NCI-H1092 (cell line): ENCODE results near the gene SCP2D1.
A peak's percentile ranks its signal among the peaks of the same experiment; 100 is the strongest.
"Not testable (repeated sequence)": the region's sequence is repeated elsewhere in the genome, so short reads cannot be mapped to it uniquely, and the experiment has no call there.

Experiments
- DNase-seq: peaks from one replicate; lab custom pipeline; 2025; lab: John Stamatoyannopoulos, UW

Gene SCP2D1

DNA sequence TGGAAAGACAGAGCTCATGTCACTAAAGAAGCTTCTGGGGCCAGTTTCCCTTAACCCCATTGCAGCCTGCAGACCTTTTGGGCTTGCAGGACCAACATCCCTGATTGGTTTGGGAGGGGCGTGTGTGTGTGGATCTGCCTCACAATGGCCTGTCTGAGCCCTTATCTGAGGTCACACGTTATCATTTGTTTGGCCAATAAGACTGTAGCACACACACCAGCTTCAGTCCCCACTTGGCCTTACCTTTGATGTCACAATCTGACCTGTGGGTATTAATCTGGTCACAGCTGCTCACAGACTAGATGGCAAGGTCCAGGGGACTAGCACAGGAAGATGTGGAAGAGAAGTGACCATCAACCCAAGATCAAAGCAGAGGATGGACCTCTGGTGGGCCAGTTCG lies at the start of gene SCP2D1:
TSS of gene SCP2D1 (plus strand) at position 301 of the 400 bp plus-strand sequence. CDS start at position 334, 33 bp downstream.
- DNase-seq, result no peak

DNA sequence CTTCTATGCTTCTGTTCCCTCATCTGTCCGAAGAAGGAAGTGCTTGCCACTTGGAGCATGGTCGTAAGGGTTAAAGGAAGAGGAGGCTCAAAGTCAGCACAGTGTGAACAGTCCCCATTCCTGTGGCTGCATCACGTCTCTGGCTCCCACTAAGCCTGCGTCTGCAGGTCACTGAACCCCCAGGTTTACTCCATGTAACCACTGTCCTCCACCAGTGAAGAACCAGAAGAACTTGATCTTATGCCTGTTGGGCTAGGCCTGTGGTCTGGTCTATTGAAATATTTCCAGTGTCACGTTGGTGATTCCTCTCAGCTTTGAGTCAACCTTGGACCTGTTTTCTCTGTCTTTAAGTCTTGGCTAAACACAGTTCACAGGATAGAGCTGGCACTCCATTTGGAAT lies 45.9 kb upstream of the SCP2D1 start:
- DNase-seq, result no peak

DNA sequence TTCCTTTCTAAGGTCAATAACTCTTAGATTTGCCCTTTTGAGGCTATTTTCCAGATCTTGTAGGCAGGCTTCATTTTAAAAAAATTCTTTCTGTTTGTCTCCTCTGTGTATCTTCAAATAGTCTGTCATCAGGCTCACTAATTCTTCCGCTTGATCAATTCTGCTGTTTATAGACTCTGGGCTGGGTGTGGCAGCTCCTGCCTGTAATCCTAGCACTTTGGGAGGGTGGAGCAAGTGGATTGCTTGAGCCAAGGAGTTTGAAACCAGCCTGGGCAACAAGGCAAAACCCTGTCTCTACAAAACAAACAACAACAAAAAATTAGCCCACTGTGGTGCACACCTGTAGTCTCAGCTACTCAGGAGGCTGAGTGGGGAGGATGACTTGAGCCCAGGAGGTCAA lies 40.0 kb upstream of the SCP2D1 start:
- no peak for DNase-seq

DNA sequence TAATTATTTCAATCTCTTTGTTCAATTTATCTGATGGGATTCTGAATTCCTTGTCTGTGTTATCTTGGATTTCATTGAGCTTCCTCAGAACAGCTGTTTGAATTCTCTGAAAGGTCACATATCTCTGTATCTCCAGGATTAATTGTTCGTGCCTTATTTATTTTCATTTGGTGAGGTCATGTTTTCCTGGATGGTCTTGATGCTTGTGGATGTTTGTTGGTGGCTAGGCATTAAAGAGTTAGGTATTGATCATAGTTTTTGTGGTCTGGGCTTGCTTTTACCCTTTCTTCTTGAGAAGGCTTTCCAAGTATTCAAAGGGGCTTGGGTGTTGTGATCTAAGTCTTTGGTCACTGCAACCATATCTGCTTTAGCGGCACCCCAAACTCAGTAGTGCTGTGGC lies 39.4 kb upstream of the SCP2D1 start:
- no peak for DNase-seq

DNA sequence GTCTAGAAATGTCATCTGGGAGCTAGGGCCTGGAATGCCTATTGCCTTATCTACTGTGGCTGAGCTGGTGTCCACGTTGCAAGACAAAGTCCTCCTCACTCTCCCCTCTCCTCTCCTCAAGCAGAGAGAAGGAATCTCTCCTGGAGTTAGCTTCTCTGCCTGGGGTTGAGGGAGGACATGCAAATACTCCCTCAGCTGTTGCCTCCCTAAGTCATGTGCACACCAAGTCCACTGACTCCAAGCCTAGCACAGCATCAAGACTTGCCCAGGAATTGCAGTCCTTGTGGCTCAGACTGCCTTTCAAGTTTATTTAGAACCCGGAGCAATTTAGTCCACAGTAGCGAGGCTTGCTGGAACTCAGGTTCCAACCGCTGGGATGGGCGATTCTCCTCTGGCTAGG lies 38.0 kb upstream of the SCP2D1 start:
- DNase-seq, result no peak

DNA sequence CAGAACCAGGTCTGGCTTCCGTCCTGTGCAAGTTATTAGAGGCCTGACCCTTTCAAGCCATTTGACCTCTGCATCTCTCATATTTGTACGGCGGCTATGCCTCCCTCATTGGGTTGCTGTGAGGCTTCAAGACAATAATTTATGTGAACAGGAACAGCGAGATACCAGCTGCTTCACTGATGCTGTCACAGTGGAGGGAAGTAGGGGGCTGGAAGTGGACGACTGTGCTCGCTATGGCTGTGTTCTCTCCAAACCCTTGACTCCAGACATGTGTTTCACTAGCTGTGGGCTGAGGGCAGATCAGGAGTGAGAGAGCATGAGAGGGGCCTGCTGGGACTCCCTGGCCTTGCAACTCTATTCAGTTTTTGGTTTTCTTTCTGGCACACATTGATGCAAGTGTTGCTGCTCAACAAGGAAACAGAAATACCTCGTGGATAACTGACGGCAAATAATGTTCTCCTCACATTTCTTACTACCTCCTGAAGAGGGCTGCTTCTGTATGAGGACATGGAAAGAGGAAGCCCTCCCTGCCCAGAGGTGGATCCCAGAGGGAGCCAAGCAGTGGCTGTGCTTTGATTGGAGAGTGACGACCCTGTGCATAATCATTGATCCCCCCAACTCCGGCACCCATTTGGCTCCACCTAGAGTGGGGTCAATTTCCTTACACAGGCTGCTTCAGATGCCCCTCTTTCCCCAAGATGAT lies 34.7 kb upstream of the SCP2D1 start:
- DNase-seq, result no peak

DNA sequence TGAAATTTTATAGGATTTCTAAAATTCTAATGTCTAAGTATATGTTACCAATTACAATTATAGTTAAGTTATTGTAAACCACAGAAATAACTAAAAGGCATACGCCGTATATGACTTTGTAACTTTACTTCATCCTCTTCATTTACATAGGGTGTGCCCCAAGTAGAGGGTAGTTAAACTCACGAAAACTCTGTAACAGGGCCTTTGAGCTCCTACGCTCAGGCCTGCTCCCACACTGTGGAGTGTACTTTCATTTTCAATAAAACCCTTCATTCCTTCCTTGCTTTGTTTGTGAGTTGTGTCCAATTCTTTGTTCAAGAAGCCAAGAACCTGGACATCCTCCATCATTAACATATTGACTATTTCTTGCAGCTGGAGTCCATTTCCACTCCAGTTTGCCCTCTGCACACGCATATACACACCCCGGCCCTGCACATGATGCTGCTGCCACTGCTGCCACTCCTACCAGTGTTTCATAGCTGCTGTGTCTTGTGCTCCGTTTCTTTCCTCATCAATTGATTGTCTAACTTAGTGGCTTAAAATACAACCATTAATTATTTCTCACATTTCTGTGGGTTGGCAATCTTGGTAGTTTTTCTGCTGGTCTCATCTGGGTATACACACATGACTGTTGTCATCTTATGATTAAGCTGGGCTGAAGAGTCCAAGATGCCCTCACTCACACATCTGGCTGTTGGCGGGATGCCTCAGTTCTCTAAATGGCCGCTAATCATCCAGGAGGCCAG lies 33.0 kb upstream of the SCP2D1 start:
- DNase-seq, result no peak

DNA sequence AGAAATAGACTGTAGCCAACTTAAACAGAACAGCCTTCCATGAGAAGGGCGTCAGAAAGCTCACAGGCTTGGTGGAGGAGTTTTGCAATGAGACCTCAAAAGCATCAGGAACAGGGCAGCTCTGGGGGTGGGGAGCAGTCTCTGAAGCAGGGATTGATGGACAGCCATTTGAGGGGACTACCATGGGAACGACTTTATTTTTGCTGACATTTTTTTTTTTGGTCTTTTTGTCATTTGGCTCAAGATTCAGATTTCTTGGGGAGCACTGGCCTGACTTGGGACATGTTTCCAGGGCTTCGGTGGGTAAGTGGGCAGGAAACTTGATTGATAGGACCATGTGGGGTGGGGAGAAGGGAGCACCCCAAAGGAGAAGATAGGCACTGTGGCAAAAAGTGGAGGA lies 32.1 kb upstream of the SCP2D1 start:
- DNase-seq, result no peak

DNA sequence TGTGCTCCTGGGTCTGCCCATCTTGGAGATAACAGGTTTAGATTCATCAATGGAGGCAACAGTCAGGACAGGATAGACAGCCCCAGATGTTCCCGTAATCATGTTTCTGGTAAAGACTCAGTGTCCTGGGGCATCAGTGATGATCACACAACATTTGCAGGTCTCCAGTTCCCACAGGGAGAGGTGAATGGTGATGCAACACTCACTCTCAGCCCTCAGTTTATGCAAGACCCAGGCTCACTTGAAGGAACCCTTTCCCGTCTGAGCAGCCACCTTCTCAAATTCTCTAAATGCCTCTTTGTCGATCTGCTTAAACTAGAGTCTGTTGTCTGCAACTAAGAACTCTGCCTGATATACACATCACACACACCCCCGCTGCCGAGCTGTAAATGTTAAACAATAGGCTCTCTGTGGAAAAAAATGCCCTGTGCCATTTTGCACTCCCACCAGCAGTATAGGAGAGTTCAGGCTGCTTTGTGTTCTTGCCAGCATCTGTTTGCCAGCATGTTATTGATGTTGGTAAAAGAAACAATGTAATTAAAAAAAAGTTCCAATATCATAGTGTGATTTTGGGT lies 30.1 kb upstream of the SCP2D1 start:
- DNase-seq, result no peak

DNA sequence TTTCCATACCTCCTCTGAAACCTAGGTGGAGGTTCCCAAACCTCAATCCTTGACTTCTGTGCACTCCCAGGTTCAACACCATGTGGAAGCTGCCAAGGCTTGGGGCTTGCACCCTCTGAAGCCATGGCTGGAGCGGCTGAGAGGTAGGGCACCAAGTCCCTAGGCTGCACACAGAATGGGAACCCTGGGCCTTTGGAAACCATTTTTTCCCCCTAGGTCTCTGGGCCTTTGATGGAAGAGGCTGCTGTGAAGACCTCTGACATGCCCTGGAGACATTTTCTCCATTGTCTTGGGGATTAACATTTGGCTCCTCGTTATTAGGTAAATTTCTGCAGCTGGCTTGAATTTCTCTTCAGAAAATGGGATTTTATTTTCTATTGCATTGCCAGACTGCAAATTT lies 26.5 kb upstream of the SCP2D1 start:
- not testable (repeated sequence) for DNase-seq

DNA sequence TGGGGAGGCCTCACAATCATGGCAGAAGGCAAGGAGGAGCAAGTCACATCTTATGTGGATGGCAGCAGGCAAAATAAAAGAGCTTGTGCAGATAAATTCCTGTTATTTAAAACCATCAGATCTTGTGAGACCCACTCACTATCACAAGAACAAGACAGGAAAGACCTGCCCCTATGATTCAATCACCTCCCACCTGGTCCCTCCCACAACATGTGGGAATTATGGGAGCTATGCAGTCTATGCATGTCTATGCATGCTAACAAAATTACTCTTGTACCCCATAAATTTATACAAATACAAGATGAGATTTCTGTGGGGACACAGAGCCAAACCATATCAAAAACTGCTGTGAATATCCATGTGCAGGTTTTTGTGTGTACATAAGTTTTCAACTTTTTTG lies 25.6 kb upstream of the SCP2D1 start:
- DNase-seq, result no peak

DNA sequence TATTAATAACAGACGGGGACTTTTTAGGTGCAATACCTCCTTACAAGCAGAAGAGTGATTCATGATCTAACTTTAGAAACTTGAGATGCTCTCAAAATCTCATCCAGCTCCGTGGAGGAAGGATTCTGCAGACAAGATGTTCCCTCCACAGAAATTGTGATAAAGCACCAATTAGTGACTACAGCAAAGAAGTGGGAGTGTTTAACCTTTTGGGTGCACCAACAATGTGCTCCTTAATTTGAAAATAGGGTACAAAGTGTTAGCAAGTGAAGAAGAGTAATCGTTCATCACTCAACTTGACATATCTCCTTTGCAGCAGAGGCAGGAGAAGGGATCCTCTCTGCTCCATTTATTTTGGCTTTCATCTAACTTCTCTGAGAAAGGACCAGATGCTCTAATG lies 22.8 kb upstream of the SCP2D1 start:
- no peak for DNase-seq

DNA sequence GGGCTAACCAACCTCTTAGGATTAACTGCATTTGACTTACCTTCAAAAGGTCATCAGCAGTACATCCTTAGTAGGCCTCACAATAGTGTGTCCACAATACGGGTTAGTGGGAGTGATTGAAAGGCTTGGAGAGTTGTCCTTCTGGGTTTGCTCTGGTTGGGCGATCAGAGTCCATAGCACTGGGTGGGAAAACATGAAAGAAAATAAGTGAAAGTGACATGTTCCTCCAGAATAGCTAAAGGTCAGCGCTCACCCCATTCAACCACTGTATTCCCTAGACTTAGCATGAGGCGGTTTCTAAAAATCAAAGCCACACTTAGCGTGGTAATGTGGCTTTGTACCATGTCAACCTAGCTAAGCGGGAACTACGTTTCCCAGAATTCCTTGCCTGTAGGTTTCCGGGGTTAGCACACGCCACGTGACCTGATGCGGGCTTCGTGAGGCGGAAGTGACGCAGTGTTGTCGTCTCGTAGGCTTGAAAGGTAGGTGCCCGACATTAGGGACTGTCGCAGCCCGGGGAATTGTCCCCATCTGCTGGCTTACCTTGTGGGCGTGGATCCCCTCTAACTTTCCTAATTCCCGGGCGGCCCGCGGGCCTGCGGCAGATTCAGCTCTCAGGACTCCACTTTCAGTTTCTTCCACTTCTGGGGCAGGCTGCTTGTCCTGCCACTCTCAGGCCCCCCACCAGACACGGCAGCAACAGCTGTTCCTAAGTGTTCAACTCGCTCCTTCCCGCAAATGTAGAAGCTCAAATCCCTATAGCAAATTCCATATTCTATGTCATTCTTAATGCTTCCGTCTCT lies 19.8 kb upstream of the SCP2D1 start:
- peak; percentile 93 for DNase-seq

DNA sequence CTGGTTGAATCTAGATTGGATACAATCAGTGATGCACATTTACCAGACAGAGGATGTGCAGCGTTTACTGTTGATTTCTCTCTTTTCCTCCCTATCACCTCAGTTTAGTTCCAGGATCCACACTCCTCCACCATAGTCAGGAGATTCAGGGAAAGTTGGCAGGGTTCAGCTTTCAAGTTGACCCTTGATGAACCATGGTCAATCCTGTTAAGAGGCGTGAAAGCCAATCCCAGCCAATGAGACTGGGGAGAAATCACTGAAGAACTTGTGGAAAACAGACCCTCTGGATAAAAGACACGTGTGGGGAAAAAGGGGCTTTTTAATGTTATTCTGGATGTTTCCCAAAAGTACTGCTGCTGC lies 19.2 kb upstream of the SCP2D1 start:
- DNase-seq, result no peak

DNA sequence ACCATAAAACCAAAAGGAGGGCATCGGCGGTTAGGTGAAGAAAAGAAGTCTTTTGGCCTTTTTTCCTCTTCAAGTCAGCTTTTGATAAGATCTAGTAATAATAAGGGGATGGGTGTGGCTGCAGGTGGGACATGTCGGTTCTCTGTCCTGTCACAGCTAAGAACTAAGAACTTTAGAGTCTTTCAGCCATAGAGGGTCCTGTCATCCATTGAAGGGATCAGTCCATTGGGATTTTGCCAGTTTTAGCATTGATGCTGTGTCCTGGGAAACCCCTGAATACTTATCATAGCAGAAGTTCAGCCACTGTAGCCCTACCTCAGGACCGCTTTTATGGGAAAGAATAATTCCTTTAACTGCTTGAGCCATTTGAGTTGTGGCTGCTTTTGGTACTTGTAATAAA lies 18.2 kb upstream of the SCP2D1 start:
- DNase-seq, result no peak

DNA sequence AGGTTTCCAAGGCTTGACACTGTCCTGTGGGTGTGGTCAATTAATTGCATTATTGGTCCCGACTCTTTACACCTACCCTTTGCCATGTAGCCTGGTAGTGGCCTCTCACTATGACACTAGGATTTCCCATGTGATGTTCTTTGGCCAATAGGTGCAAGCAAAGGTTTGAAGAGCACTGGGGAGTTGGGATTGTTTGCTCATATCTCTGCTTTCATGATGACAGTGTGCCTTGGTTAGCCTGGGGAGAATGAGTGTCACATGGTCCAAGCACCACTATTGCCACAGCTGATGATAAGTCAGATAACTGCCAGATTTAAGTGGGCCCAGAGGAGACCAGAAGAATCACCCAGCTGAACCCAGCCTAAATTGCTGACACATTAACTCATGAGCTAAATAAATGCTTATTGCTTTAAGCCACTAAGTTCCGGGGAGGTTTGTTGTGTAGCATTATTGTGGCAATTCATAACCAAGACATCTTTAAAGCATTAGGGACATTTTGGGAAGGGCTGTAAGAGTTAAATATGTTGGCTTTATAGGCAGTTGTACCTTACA lies 17.2 kb upstream of the SCP2D1 start:
- no peak for DNase-seq

DNA sequence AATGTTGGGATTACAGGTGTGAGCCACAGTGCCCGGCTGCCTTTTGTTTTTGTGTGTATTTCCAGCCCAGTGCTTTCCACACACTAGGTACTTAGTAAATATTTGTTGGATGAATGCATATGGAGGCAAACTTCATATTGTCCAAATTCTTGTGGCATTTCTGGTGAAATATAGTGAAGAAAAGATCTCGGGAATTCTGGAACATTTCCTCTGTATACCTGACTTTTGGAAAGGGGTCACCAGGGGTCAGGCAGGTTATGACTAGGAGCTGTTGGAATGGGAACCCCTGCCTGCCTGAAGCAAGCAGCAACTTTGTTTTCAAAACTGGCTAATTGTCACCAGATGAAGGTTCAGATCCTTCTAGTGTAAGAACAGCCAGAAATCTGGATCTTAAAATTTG lies 12.1 kb upstream of the SCP2D1 start:
- no peak for DNase-seq

DNA sequence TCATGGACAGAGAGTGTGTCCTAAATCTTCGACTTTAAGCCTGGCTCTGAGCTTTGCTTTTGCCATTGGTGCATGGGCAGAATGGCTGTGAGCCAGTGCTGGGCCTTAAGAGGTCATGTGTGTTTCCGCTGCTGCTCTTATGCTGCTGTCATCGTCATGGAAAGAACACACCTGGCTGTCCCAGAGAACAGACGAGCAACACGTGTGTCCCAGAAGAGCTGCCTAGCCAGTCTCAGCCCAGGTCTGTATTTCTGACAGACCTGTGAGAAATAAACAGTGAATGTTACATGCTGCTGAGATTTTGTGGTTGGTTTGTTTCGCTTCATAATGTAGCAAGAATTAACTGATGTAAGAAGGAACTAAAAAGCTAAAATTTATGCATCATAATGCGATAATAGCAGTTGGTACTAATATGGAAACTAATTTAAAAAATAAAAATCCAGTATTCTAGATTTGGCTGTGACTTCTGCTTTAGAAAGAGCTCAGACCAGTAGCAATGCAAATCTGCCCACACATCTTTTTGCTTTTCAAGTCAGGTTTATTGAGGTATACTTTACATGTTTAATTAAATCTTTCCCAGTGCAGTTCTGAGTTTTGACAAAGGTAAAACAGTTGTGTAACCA lies 11.5 kb upstream of the SCP2D1 start:
- DNase-seq, result no peak

DNA sequence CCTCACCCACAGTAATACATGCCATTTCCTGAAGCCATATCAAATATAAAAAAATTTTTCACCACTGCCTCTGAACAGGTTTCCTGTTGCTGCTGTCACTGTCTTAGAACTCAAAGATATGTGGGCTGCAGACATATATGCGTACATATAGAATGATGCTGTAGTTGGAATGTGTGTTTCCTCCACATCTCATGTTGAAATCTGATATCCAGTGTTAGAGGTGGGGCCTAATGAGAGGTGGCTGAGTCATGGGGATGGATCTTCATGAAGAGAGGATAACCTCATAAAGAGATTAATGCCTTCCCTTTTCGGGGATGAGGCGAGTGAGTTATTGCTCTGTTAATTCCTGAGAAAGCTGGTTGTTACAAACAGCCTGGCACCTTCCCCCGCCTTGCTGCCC lies 7.7 kb upstream of the SCP2D1 start:
- DNase-seq, result no peak

DNA sequence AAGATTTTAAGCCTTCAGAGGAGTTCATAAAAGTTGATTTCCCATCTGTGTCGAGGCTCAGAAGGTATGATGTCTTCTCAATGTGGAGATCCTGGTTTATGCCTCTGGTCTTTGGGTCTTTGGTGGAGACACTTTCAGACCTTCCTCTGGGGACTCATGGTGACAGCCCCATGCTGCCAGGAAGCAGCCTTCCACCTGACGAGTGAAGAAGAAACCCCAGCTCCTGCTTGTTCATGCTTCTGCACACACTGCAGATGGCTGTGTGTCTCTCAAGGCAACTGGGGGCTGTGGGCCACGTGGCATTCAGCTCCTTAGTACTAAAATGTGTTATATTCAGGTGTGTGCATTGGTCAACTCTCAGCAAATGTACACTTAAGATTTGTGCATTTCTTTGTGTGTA lies 4.9 kb upstream of the SCP2D1 start:
- no peak for DNase-seq

DNA sequence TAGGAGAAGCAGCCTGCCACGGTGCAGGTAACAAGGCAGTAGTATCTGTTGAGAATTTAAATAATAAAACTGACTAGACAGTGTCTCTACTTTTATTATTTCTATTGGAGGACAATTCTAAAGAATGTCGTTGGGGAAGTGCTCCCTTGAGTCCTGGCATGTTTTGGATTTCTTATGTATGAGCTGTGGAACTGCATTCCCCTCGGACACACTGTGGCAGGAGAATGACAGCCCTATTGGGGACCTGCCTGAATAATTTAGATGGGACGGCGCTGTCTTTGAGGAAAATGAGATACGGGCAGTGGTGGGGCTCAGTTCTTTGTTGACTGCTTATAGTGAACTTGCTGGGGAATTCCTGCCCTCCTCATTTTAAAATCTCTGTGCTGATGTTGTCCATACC lies 2.4 kb upstream of the SCP2D1 start:
- no peak for DNase-seq

DNA sequence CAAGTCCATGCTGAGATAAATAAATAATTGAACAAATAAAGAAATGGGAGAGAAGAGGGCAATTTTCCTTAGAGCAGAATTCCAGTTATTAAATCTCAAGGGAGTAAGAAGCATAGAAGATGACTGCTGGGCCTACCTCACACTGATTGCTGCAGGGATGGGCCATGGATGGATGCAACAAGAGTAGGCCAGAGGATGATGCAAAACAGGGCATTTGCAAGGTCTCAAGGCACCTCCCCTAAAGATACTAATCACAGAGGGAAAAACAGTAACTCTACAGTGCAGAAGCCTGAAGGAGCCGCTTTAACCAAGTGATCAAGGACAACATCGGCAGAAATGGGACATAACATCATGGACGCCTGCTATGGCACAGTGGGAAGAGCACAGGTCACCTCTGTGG lies 1.7 kb upstream of the SCP2D1 start:
- DNase-seq, result no peak
